Neural crest cell (in vitro differentiated cells): ENCODE measurements around the gene PIGA. TPM values are rescaled to one million over a fixed set of nuclear protein-coding genes. Genes with fewer than 3 reads are reported as not detected.

Source experiments
- DNase-seq: peaks from one replicate; pipeline ENCODE4 v3.0.0; 2021; ENCODE audit warnings: low read depth, mixed read lengths, low spot score
- H3K27ac Mint-ChIP-seq: one replicate; pipeline ENCODE4 v1.8.0; 2021; ENCODE audit warnings: mild to moderate bottlenecking, mixed read lengths; ENCODE audit not compliant: unreplicated experiment
- H3K27me3 Mint-ChIP-seq: 2 replicates; pipeline ENCODE4 v1.8.0; 2021; ENCODE audit warnings: low read depth, mild to moderate bottlenecking, mixed read lengths
- H3K36me3 Mint-ChIP-seq: 2 replicates; pipeline ENCODE4 v1.8.0; 2021; ENCODE audit warnings: low read depth, mild to moderate bottlenecking, mixed read lengths
- H3K4me1 Mint-ChIP-seq: 2 replicates; pipeline ENCODE4 v1.8.0; 2021; ENCODE audit warnings: mixed read lengths
- H3K4me3 Mint-ChIP-seq: one replicate; pipeline ENCODE4 v1.8.0; 2021; ENCODE audit warnings: mild to moderate bottlenecking, mixed read lengths
- H3K9me3 Mint-ChIP-seq: 2 replicates; pipeline ENCODE4 v1.8.0; 2021; ENCODE audit warnings: mixed read lengths
- CTCF ChIP-seq: fragments of 200-600 bp; sonication (generic); conservative IDR thresholded peaks from 2 replicates; pipeline ENCODE4 v1.5.0; 2021; ENCODE audit warnings: antibody characterized with exemption, mild to moderate bottlenecking
- total RNA-seq: library from RNA; stranded (reverse); gene quantifications from 2 replicates; pipeline ENCODE4 v1.2.1, GENCODE V29; 2021

PIGA gene
- total RNA-seq, 1 donor from 2014 or later, result 23.6 TPM

DNA sequence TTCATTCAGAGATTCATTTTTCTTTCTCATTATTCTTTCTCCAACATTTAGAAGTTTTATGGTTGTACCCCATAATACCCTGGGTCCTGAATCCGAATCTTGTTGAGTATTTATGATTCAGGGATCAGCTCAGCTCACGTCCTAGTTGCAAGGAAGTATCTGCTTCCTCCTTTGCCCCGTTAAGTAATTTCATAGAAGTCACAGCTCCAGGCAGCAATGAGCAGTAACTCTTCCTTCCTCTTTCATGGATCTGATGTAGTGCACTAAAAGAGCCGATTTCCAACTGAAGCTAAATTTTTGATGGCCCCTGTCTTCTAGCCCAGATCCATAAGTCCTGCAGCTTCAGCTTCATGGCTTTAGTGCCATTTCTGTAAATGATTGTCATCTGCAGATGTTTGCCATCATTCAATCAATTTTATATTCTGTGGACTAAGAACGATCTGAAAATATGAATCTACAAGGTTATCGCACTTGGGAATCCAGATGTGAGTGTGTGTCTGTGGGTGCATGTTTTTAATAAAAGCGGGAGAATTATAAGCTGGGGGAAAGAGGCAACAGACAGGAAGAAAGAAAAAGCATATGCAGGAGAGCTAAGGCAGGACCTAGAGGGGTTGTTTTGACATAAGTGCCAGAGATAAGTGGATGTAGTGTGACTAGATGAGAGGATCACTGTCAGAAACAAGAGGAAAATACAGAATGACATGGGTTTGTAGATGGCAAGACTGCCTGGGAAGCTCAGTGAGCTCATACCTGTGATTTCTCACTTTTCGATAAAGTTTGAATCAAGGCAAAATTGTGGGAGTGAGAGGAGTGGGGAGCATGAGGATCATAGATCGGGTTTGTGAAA lies 31.4 kb upstream of the PIGA start:
- H3K36me3 Mint-ChIP-seq, result no peaks in the 10 kb centered on the region
- TF ChIP-seq CTCF, result no peak
- H3K27ac Mint-ChIP-seq, result no peak overlapping the region
- no peaks in the 10 kb centered on the region for H3K27me3 Mint-ChIP-seq
- DNase-seq, result no peak
- H3K4me1 Mint-ChIP-seq, result peaks cover 12% of the 10 kb centered on the region
- H3K9me3 Mint-ChIP-seq, result peaks cover 8% of the 10 kb centered on the region
- no peak overlapping the region for H3K4me3 Mint-ChIP-seq

GRCh38 chrX:15359701-15360100 lies 24.4 kb upstream of the PIGA start:
- TF ChIP-seq CTCF, result no peak
- Mint-ChIP-seq H3K9me3 (no peaks in the 10 kb centered on the region), H3K4me1 (peaks cover 4% of the 10 kb centered on the region), H3K4me3 (no peak overlapping the region), H3K27ac (no peak overlapping the region), H3K27me3 (no peaks in the 10 kb centered on the region), H3K36me3 (peaks cover 6% of the 10 kb centered on the region)
- DNase-seq, result no peak

GRCh38 chrX:15358533-15358932 lies 23.2 kb upstream of the PIGA start:
- TF ChIP-seq CTCF, result no peak
- Mint-ChIP-seq H3K9me3 (no peaks in the 10 kb centered on the region), H3K27ac (no peak overlapping the region), H3K36me3 (peaks cover 6% of the 10 kb centered on the region), H3K4me1 (no peaks in the 10 kb centered on the region), H3K27me3 (no peaks in the 10 kb centered on the region), H3K4me3 (no peak overlapping the region)
- no peak for DNase-seq

DNA sequence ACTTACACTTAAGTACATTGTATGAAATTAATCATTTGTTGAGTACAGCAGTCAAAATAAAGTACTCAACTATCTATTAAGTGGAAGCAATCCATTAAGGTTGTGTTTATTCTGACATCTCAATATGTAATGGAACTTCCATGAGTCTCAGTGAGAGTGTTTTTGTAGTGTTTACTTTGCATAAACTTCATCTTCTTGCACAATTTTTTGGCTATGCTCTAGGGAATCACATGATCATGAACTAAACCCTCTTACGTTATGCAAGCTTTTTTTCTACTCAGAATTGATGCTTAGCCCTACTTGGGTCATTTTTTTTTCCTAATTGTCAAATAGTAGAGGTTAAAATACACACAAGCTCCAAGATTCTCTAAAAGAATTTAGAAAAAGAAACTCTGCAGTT lies 21.1 kb upstream of the PIGA start:
- no peak overlapping the region for H3K4me3 Mint-ChIP-seq
- H3K27me3 Mint-ChIP-seq, result no peaks in the 10 kb centered on the region
- no peak overlapping the region for H3K27ac Mint-ChIP-seq
- H3K9me3 Mint-ChIP-seq, result no peaks in the 10 kb centered on the region
- H3K4me1 Mint-ChIP-seq, result no peaks in the 10 kb centered on the region
- peaks cover 6% of the 10 kb centered on the region for H3K36me3 Mint-ChIP-seq
- no peak for DNase-seq
- no peak for TF ChIP-seq CTCF

GRCh38 chrX:15350329-15350996 lies 15.1 kb upstream of the PIGA start:
- peak overlapping the region; percentile 86 for H3K27ac Mint-ChIP-seq
- no peak overlapping the region for H3K4me3 Mint-ChIP-seq
- peaks cover 5% of the 10 kb centered on the region for H3K4me1 Mint-ChIP-seq
- DNase-seq, result no peak
- no peaks in the 10 kb centered on the region for H3K9me3 Mint-ChIP-seq
- no peak for TF ChIP-seq CTCF
- H3K36me3 Mint-ChIP-seq, result no peaks in the 10 kb centered on the region
- no peaks in the 10 kb centered on the region for H3K27me3 Mint-ChIP-seq
